ENCODE data around the gene DNAJA3.

Gene DNAJA3

GRCh38 chr16:4491898-4492297 is 66.2 kb downstream of the DNAJA3 start:
- H3K4me3 ChIP-seq (ENCODE audit: low read depth, low read length), result no peak overlapping the region
- no peak for DNase-seq (ENCODE audit: low read depth)
- TF ChIP-seq CTCF (IDR thresholded peaks at IDR 0.05; ENCODE audit: low read depth, low read length, missing control alignments), result no peak

- H3K4me3 ChIP-seq (ENCODE audit: low read depth, low read length), result no peak overlapping the region
- no peak for DNase-seq (ENCODE audit: low read depth)
- no peak for TF ChIP-seq CTCF (IDR thresholded peaks at IDR 0.05; ENCODE audit: low read depth, low read length, missing control alignments)
Observed at GRCh38 chr16:4494746-4495490, 69.2 kb downstream of the DNAJA3 start.

- no peak overlapping the region for H3K4me3 ChIP-seq (ENCODE audit: low read depth, low read length)
- no peak for TF ChIP-seq CTCF (IDR thresholded peaks at IDR 0.05; ENCODE audit: low read depth, low read length, missing control alignments)
- DNase-seq (ENCODE audit: low read depth), result no peak
Observed at GRCh38 chr16:4495766-4496165, 70.1 kb downstream of the DNAJA3 start.

GRCh38 chr16:4496305-4496704 is 70.6 kb downstream of the DNAJA3 start:
- H3K4me3 ChIP-seq (ENCODE audit: low read depth, low read length), result no peak overlapping the region
- no peak for DNase-seq (ENCODE audit: low read depth)
- no peak for TF ChIP-seq CTCF (IDR thresholded peaks at IDR 0.05; ENCODE audit: low read depth, low read length, missing control alignments)

- no peak overlapping the region for H3K4me3 ChIP-seq (ENCODE audit: low read depth, low read length)
- no peak for TF ChIP-seq CTCF (IDR thresholded peaks at IDR 0.05; ENCODE audit: low read depth, low read length, missing control alignments)
- DNase-seq (ENCODE audit: low read depth), result no peak
Observed at GRCh38 chr16:4498546-4499195, 73.0 kb downstream of the DNAJA3 start.

GRCh38 chr16:4499196-4499555 is 73.5 kb downstream of the DNAJA3 start:
- DNase-seq (ENCODE audit: low read depth), result no peak
- H3K4me3 ChIP-seq (ENCODE audit: low read depth, low read length), result no peak overlapping the region
- no peak for TF ChIP-seq CTCF (IDR thresholded peaks at IDR 0.05; ENCODE audit: low read depth, low read length, missing control alignments)

GRCh38 chr16:4500272-4500671 is 74.6 kb downstream of the DNAJA3 start:
- no peak for DNase-seq (ENCODE audit: low read depth)
- TF ChIP-seq CTCF (IDR thresholded peaks at IDR 0.05; ENCODE audit: low read depth, low read length, missing control alignments), result no peak
- H3K4me3 ChIP-seq (ENCODE audit: low read depth, low read length), result no peak overlapping the region

Measured in GM12864 (cell line).